Activated T-helper 2 cell treated with anti-CD3 and anti-CD28 coated beads, Interferon-gamma antibody, Interleukin-2, Interleukin-4, amounts not matched to agents 10 μg/mL and 5 μg/mL and 100 μg/mL, durations not matched to agents 14 hours and 24 hours and 36 hours (primary cell): ENCODE results near the gene TPST1. TPM values are rescaled to one million over a fixed set of nuclear protein-coding genes. Genes with fewer than 3 reads are reported as not detected.
"Not testable (repeated sequence)": the region's sequence is repeated elsewhere in the genome, so short reads cannot be mapped to it uniquely, and the experiment has no call there.

Source experiments
- DNase-seq: peaks from one replicate; pipeline ENCODE4 v3.0.0; 2021; ENCODE audit warnings: low spot score
- H3K27ac Mint-ChIP-seq: one replicate; pipeline ENCODE4 v1.8.0; 2021; ENCODE audit warnings: mixed read lengths
- H3K27me3 Mint-ChIP-seq: one replicate; pipeline ENCODE4 v1.8.0; 2021; ENCODE audit warnings: low read depth, mixed read lengths
- H3K36me3 Mint-ChIP-seq: one replicate; pipeline ENCODE4 v1.8.0; 2021; ENCODE audit warnings: low read depth, mixed read lengths
- H3K4me1 Mint-ChIP-seq: one replicate; pipeline ENCODE4 v1.8.0; 2021; ENCODE audit warnings: low read depth, mixed read lengths
- H3K4me3 Mint-ChIP-seq: one replicate; pipeline ENCODE4 v1.8.0; 2021; ENCODE audit warnings: low read depth, mild to moderate bottlenecking, moderate library complexity, mixed read lengths
- H3K9me3 Mint-ChIP-seq: one replicate; pipeline ENCODE4 v1.8.0; 2021; ENCODE audit warnings: mixed read lengths
- intact Hi-C: fragments of 100-400 bp; cut with micrococcal nuclease; formaldehyde crosslinking; loops from one replicate; pipeline ENCODE4 v1.15.1; 2023
- total RNA-seq: library from RNA; stranded (reverse); gene quantifications from 2 replicates; pipeline ENCODE4 v1.2.3, GENCODE V29; 2022

Gene TPST1
- total RNA-seq, 1 donor from 2014 or later = 1.6 TPM

DNA sequence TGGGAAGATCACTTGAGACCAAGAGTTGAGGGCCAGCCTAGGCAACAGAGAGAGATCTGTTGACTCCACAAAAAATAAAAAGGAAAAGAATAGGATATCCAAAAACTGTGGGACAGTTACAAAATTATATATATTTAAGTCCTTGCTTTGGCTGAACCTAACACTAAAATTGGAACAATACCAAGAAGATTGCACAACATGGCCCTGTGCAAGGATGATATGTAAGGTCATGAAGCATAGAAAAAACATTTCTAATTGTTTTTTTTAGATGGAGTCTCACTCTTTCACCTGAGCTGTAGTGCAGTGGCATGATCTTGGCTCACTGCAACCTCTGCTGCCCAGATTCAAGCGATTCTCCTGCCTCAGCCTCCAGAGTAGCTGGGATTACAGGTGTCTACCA, 139.0 kb downstream of the TPST1 start:
- no peaks in the 10 kb centered on the region for H3K36me3 Mint-ChIP-seq
- no peaks in the 10 kb centered on the region for H3K27me3 Mint-ChIP-seq
- no peaks in the 10 kb centered on the region for H3K4me1 Mint-ChIP-seq
- no peak for DNase-seq
- H3K4me3 Mint-ChIP-seq = no peak overlapping the region
- no peak overlapping the region for H3K27ac Mint-ChIP-seq
- intact Hi-C loops = no loop called here
- H3K9me3 Mint-ChIP-seq = peaks cover 8% of the 10 kb centered on the region

DNA sequence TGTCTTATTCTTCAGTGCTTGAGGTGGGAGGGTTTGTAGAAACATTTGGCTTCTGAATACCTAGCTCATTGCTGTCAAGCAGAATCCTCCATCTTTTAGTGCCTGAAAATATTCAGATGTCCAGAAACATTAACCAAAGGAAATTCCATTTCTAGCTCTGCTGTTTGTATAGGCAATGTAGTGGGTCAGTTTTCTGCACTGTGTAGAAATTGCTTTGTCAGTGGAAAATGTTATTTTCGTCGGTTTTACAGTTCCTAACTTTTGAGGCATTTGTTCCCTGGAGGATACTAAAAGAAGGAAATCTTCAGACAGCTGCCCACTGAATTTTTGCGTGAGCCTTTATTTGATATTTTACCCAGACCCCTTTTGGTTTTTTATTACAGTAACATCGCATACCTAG, 143.4 kb downstream of the TPST1 start:
- H3K27ac Mint-ChIP-seq = no peak overlapping the region
- no peaks in the 10 kb centered on the region for H3K4me1 Mint-ChIP-seq
- no peaks in the 10 kb centered on the region for H3K9me3 Mint-ChIP-seq
- H3K4me3 Mint-ChIP-seq = no peak overlapping the region
- intact Hi-C loops = no loop called here
- DNase-seq = no peak
- H3K27me3 Mint-ChIP-seq = no peaks in the 10 kb centered on the region
- H3K36me3 Mint-ChIP-seq = no peaks in the 10 kb centered on the region

DNA sequence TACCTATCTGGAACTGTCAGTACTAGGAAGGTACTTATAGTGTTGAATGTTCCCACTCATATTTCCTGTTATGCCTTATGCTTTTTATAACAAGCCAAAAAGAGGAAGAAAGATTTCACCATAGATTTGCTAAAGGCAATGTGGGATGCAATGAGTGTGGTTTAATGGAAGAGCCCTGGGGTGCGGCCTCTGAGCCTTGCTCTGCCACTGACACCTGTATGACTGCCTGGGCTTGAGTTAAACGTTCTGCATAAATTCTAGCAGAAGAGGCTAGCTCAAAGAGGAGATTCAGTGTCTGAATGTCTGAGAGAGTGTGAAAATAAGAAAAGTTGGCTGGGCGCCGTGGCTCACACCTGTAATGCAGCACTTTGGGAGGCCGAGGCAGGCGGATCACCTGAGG, 143.8 kb downstream of the TPST1 start:
- DNase-seq = no peak
- H3K4me1 Mint-ChIP-seq = no peaks in the 10 kb centered on the region
- intact Hi-C loops = no loop called here
- H3K4me3 Mint-ChIP-seq = no peak overlapping the region
- no peaks in the 10 kb centered on the region for H3K36me3 Mint-ChIP-seq
- no peaks in the 10 kb centered on the region for H3K9me3 Mint-ChIP-seq
- H3K27ac Mint-ChIP-seq = no peak overlapping the region
- H3K27me3 Mint-ChIP-seq = no peaks in the 10 kb centered on the region

DNA sequence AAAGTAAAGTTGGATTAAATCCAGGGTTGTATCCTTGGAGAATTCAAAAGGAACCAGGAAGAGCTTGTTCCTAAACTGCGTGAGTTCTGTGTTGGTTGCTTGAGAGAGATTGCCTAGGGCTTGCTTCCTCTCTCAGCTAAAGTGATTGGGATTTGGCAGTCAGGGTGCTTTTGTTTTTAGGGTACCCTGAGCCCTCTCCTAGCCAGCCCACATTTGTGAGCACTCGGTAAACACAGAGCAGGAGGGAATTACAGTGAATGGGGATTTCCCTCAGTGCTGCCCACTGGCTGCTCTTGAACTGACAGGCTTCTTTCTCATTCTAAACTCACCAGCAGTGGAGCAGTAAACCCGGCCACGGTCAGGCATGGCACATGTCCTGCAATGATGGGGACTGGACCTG, 146.9 kb downstream of the TPST1 start:
- Mint-ChIP-seq H3K4me3 (no peak overlapping the region), H3K9me3 (no peaks in the 10 kb centered on the region), H3K27me3 (no peaks in the 10 kb centered on the region), H3K4me1 (no peaks in the 10 kb centered on the region), H3K27ac (no peak overlapping the region), H3K36me3 (no peaks in the 10 kb centered on the region)
- DNase-seq = no peak
- intact Hi-C loops = no loop called here

DNA sequence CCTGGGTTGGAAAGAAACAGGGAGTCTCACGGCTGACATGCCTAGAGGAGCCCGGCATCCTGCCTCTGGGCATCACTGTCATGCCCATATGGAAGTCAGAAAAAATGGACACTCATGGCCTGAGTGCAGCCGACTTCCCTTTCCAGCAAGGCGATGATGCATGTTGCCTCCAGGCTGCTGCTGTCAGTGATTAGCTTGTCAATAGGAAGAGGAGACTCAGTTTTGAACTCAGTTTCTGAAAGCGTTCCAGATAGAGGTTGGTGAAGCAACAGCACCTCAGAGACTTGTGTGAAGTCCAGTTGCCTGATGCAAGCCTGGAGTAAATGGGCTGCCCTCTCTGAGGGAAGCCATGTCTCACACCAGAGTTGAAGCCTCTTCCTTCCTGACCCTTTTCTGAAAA, 148.4 kb downstream of the TPST1 start:
- no peak overlapping the region for H3K4me3 Mint-ChIP-seq
- no peaks in the 10 kb centered on the region for H3K36me3 Mint-ChIP-seq
- H3K27ac Mint-ChIP-seq = no peak overlapping the region
- no peaks in the 10 kb centered on the region for H3K27me3 Mint-ChIP-seq
- no peak for DNase-seq
- H3K9me3 Mint-ChIP-seq = no peaks in the 10 kb centered on the region
- H3K4me1 Mint-ChIP-seq = no peaks in the 10 kb centered on the region
- intact Hi-C loops = no loop called here

DNA sequence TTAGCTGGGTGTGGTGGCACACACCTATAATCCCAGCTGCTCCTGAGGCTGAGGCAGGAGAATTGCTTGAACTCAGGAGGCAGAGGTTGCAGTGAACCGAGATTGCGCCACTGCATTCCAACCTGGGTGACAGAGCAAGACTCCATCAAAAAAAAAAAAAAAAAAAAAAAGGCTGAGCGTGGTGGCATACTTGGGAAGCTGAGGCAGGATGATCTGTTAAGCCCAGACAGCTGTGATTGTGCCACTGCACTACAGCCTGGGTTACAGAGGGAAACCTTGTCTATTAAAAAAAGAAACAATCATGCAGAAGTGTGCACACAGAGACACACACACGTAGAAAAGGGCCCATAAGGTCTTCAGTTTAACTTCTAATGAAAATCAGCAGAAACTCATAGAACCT, 150.6 kb downstream of the TPST1 start:
- no peak overlapping the region for H3K27ac Mint-ChIP-seq
- DNase-seq = no peak
- H3K36me3 Mint-ChIP-seq = no peaks in the 10 kb centered on the region
- H3K4me1 Mint-ChIP-seq = no peaks in the 10 kb centered on the region
- no peak overlapping the region for H3K4me3 Mint-ChIP-seq
- no peaks in the 10 kb centered on the region for H3K9me3 Mint-ChIP-seq
- no peaks in the 10 kb centered on the region for H3K27me3 Mint-ChIP-seq
- intact Hi-C loops = no loop called here

DNA sequence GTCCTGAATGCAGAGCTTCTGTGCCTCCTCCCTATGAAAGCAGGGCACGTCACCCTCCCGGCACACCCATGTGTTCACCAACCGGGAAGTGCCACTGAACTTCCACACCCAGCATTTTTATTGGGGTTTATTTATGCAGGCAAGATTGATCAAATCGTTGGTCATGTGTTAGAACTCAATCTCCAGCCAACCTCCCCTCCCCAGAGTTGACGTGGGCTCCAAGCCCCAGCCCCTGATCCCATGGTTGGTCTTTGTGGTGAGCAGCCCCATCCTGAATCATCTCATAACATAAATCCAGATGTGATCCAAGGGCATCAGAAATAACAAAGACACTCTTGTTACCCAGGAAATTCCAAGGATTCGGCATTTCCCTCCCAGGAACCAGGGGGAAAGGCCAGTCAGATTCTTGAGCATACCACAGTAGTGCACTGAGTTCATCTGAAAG, 151.2 kb downstream of the TPST1 start:
- H3K4me3 Mint-ChIP-seq = no peak overlapping the region
- H3K9me3 Mint-ChIP-seq = no peaks in the 10 kb centered on the region
- H3K4me1 Mint-ChIP-seq = no peaks in the 10 kb centered on the region
- H3K27ac Mint-ChIP-seq = no peak overlapping the region
- intact Hi-C loops = no loop called here
- no peak for DNase-seq
- no peaks in the 10 kb centered on the region for H3K36me3 Mint-ChIP-seq
- H3K27me3 Mint-ChIP-seq = no peaks in the 10 kb centered on the region

DNA sequence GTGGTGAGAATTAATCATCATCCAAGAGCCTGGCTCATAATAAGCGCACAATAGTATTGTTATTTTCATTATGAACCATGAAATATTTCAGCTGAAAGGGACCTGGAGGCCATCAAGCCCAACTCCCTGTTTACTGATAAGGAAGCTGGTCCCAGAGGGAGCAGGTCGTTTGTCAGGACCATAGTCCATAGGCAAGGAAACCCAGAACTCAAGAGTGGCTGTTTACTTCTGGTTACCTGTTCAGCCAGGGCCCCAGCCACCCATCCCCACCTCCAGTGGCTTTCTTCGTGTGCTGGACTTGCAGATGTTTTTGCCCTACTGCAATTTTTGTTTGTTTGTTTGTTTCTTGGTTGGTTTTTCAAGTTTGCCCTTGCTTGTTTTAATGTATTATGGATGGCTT, 152.0 kb downstream of the TPST1 start:
- H3K36me3 Mint-ChIP-seq = no peaks in the 10 kb centered on the region
- H3K9me3 Mint-ChIP-seq = no peaks in the 10 kb centered on the region
- no peak overlapping the region for H3K27ac Mint-ChIP-seq
- no peaks in the 10 kb centered on the region for H3K27me3 Mint-ChIP-seq
- DNase-seq = no peak
- intact Hi-C loops = no loop called here
- H3K4me3 Mint-ChIP-seq = no peak overlapping the region
- H3K4me1 Mint-ChIP-seq = no peaks in the 10 kb centered on the region

DNA sequence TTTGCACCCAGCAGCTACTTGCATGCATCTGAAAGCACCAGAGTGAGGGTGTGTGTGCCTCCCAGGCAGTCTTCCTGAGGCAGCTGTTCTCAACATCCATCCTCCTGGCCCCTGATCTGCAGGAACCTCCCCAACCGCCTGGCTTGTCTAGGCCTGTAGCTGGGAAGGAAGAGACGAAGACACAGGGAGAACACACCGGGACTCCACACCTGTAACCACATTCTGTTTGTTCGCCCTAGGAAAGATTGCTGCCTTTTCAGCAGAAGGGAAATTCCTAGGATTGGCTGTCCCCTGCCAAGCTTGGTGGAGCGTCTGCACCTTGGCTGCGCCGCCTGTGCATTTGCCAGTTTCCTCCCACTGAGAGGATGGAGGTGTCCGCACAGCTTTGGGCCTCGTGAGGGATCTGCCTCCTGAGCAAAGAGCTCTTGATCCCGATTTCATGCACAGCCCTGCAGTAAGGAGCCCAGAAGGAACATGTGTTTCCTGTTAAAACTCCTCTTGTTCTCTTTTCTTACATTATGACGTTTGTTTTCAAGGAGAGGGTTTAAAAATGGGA, 154.6 kb downstream of the TPST1 start:
- H3K27me3 Mint-ChIP-seq = peaks cover 2% of the 10 kb centered on the region
- DNase-seq = no peak
- H3K4me3 Mint-ChIP-seq = no peak overlapping the region
- no peaks in the 10 kb centered on the region for H3K9me3 Mint-ChIP-seq
- H3K27ac Mint-ChIP-seq = no peak overlapping the region
- intact Hi-C loops = no loop called here
- H3K4me1 Mint-ChIP-seq = no peaks in the 10 kb centered on the region
- no peaks in the 10 kb centered on the region for H3K36me3 Mint-ChIP-seq

DNA sequence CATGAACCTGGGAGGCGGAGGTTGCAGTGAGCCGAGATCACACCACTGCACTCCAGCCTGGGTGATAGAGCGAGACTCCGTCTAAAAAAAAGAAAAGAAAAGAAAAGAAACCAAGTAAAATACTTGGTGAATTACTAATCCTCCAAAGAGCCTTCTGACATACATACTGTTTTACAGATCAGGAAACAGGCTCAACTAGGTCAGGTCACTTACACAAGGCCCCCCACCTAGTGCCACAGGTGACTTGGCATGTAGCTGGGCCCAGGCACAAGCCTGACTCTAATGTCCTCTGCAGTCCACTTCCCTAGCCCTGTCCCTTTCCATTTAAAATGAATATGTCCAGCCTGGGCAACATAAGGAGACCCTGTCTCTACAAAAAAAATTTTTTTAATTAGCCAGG, 157.0 kb downstream of the TPST1 start:
- no peaks in the 10 kb centered on the region for H3K9me3 Mint-ChIP-seq
- H3K27me3 Mint-ChIP-seq = peaks cover 2% of the 10 kb centered on the region
- H3K4me3 Mint-ChIP-seq = no peak overlapping the region
- H3K27ac Mint-ChIP-seq = no peak overlapping the region
- H3K36me3 Mint-ChIP-seq = no peaks in the 10 kb centered on the region
- H3K4me1 Mint-ChIP-seq = no peaks in the 10 kb centered on the region
- no peak for DNase-seq
- intact Hi-C loops = no loop called here

DNA sequence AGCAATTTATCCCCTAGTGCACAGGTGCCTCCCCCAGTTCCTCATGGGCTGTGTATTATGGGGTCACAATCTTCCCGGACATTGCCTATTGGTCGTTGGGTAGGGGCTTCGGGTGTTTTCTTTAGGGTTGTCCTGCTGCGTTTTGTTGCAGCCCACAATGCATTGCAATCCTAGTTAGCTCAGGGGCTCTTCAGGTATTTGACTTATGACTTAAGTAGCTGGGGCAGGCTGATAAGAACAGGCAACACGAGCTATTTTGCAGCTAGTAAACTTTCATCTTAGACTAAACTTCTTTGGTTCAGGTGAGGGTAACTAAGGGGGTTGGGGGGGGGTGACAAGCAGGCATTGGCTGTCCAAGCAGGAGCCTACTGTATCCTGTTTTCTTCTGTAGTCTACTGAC, 158.5 kb downstream of the TPST1 start:
- intact Hi-C loops = no loop called here
- no peak for DNase-seq
- no peak overlapping the region for H3K27ac Mint-ChIP-seq
- no peaks in the 10 kb centered on the region for H3K4me1 Mint-ChIP-seq
- H3K36me3 Mint-ChIP-seq = no peaks in the 10 kb centered on the region
- H3K4me3 Mint-ChIP-seq = no peak overlapping the region
- no peaks in the 10 kb centered on the region for H3K9me3 Mint-ChIP-seq
- H3K27me3 Mint-ChIP-seq = peaks cover 2% of the 10 kb centered on the region

DNA sequence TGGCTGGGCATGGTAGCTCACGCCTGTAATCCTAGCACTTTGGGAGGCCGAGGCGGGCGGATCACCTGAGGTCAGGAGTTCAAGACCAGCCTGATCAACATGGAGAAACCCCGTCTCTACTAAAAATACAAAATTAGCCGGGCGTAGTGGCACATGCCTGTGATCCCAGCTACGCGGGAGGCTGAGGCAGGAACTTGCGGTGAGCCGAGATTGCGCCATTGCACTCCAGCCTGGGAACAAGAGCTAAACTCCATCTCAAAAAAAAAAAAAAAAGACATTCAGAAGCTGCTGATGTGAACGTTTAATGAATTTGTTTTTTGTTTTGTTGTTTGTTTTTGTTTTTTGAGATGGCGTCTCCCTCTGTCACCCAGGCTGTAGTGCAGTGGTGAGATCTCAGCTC, 159.9 kb downstream of the TPST1 start:
- H3K36me3 Mint-ChIP-seq, intact Hi-C loops, H3K27me3 Mint-ChIP-seq, DNase-seq, H3K9me3 Mint-ChIP-seq, H3K4me1 Mint-ChIP-seq, H3K4me3 Mint-ChIP-seq, H3K27ac Mint-ChIP-seq: not testable (repeated sequence)

DNA sequence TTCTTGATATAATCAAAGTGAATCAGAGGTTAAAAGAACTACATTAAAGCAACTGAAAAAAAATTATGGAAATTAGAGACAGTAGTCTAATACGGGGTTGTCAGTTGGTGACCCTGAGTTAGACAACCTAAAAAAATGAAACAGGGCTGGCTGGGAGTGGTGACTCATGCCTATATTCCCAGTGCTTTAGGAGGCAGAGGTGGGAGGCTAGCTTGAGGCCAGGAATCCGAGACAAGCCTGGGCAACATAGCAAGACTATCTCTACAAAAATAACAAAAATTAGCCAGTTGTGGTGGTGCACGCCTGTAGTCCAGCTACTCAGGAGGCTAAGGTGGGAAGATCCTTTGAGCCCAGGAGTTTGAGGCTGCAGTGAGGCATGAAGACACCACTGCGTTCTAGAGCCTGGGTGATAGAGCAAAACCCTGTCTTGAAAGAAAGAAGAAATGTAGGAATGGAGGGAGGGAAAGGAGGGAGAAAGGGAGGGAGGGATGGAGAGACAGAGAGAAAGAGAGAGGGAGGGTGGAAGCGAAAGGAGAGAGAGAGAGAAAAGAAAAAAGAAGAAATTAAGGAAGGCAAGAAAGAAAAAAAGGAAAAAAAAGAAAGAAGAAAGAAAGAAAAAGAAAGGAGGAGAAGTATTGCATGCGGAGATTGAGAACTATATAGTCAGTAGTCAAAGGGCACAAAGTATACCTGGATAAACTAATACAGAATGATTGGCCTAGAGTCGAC, 166.1 kb downstream of the TPST1 start:
- intact Hi-C loops = no loop called here
- Mint-ChIP-seq H3K4me3 (no peak overlapping the region), H3K9me3 (no peaks in the 10 kb centered on the region), H3K27ac (no peak overlapping the region), H3K27me3 (no peaks in the 10 kb centered on the region), H3K36me3 (no peaks in the 10 kb centered on the region), H3K4me1 (no peaks in the 10 kb centered on the region)
- no peak for DNase-seq
